MCF 10A (cell line): ENCODE results near the gene ATP1B1. TPM values are rescaled to one million over a fixed set of nuclear protein-coding genes. Genes with fewer than 3 reads are reported as not detected.

Experiments
- BruUV-seq: library from RNA; stranded (reverse); fragments of 400-500 nt; replicated peaks from 2 replicates; lab custom pipeline; 2021; lab: Mats Ljungman, UMichigan
- CTCF ChIA-PET: fragments of 300-600 bp; sonication (Branson Sonifier 250); formaldehyde crosslinking; extraction: SDS; loops from one replicate; lab custom pipeline; 2021; ENCODE audit warnings: antibody characterized with exemption, inconsistent platforms; lab: Yijun Ruan, JAX
- POLR2A ChIA-PET: fragments of 300-600, 350-650 bp; sonication (Branson Sonifier 250); formaldehyde crosslinking; extraction: SDS; loops from one replicate; lab custom pipeline; 2020; ENCODE audit warnings: antibody characterized with exemption, inconsistent platforms; lab: Yijun Ruan, JAX
- DNase-seq: peaks from one replicate; pipeline ENCODE4 v3.0.0-alpha.2; 2018; ENCODE audit not compliant: unreplicated experiment
- H3K27ac Mint-ChIP-seq: one replicate; pipeline ENCODE4 v1.8.0; 2022; ENCODE audit warnings: mild to moderate bottlenecking, low read depth, mixed read lengths; ENCODE audit not compliant: unreplicated experiment
- H3K27me3 Mint-ChIP-seq: one replicate; pipeline ENCODE4 v1.8.0; 2022; ENCODE audit warnings: mixed read lengths; ENCODE audit not compliant: insufficient read depth, unreplicated experiment
- H3K36me3 Mint-ChIP-seq: one replicate; pipeline ENCODE4 v1.8.0; 2022; ENCODE audit warnings: mild to moderate bottlenecking, moderate library complexity, mixed read lengths; ENCODE audit not compliant: insufficient read depth, unreplicated experiment
- H3K4me1 Mint-ChIP-seq: one replicate; pipeline ENCODE4 v1.8.0; 2022; ENCODE audit warnings: mixed read lengths; ENCODE audit not compliant: insufficient read depth, unreplicated experiment
- H3K4me3 Mint-ChIP-seq: one replicate; pipeline ENCODE4 v1.8.0; 2022; ENCODE audit warnings: mild to moderate bottlenecking, moderate library complexity, mixed read lengths; ENCODE audit not compliant: unreplicated experiment
- H3K9me3 Mint-ChIP-seq: one replicate; pipeline ENCODE4 v1.8.0; 2022; ENCODE audit warnings: mixed read lengths; ENCODE audit not compliant: unreplicated experiment
- intact Hi-C: fragments of 100-400 bp; cut with micrococcal nuclease; formaldehyde crosslinking; loops from 2 replicates; pipeline ENCODE4 v1.14.1; 2022
- total RNA-seq: library from RNA; stranded (reverse); gene quantifications from 2 replicates; pipeline ENCODE4 v1.2.3, GENCODE V29; 2022
- TF ChIP-seq, protein P1 (sequence below): fragments of 200-600 bp; IDR thresholded peaks from one replicate; pipeline ENCODE4 v1.8.0; 2022; ENCODE audit warnings: antibody characterized with exemption, mild to moderate bottlenecking; ENCODE audit not compliant: unreplicated experiment

ATP1B1 gene
- total RNA-seq, 1 experiment from 2014 or later, result 20.0 TPM

- TF ChIP-seq, protein P1, sequence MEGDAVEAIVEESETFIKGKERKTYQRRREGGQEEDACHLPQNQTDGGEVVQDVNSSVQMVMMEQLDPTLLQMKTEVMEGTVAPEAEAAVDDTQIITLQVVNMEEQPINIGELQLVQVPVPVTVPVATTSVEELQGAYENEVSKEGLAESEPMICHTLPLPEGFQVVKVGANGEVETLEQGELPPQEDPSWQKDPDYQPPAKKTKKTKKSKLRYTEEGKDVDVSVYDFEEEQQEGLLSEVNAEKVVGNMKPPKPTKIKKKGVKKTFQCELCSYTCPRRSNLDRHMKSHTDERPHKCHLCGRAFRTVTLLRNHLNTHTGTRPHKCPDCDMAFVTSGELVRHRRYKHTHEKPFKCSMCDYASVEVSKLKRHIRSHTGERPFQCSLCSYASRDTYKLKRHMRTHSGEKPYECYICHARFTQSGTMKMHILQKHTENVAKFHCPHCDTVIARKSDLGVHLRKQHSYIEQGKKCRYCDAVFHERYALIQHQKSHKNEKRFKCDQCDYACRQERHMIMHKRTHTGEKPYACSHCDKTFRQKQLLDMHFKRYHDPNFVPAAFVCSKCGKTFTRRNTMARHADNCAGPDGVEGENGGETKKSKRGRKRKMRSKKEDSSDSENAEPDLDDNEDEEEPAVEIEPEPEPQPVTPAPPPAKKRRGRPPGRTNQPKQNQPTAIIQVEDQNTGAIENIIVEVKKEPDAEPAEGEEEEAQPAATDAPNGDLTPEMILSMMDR, result no peak
- Mint-ChIP-seq H3K27ac (no peak overlapping the region), H3K36me3 (no peaks in the 10 kb centered on the region), H3K4me1 (no peaks in the 10 kb centered on the region), H3K9me3 (no peaks in the 10 kb centered on the region), H3K27me3 (no peaks in the 10 kb centered on the region), H3K4me3 (no peak overlapping the region)
- BruUV-seq, result no TSS peak
- ChIA-PET POLR2A (interaction anchor here (0.8 kb wide), 1 partner anchor 9 kb away, joined by 3 read pairs; no protein-coding TSS in a partner anchor), CTCF (interaction anchor here (1.0 to 1.6 kb wide), 2 partner anchors 11 to 18 kb away, joined by 3 to 4 read pairs; no protein-coding TSS in a partner anchor)
- intact Hi-C loops, result no loop called here
- no peak for DNase-seq
Observed at GRCh38 chr1:169148472-169149252, 42.2 kb downstream of the ATP1B1 start.

DNA sequence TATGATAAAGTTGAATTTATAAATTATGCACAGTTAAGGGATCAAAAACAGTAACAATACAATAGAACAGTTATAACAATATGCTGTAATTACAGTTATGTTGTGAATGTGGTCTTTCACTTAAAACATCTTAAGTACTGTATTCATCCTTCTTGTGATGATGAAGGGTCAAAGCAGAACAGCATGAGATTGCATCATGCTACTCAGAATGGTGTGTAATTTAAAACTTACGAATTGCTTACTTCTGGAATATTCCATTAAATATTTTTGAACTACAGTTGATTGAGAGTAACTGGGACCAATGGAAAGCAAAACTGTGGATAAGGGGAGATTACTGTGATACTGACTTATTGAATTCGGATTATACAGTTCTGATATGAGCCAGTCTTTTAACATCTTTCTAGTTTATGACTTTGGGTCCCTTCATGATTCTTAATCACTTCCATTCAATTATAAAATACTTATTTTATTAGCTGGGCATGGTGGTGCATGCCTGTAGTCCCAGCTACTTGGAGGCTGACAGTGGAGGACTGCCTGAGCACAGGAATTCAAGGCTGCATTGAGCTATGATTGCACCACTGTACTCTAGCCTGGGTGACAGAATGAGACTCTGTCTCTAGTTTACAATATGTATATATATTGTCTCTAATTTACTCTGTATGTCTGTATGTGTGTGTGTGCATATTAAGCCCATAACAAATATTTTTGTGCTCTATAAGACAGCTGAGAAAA, 43.2 kb downstream of the ATP1B1 start:
- Mint-ChIP-seq H3K27me3 (no peaks in the 10 kb centered on the region), H3K36me3 (no peaks in the 10 kb centered on the region), H3K27ac (no peak overlapping the region), H3K4me3 (no peak overlapping the region), H3K4me1 (no peaks in the 10 kb centered on the region), H3K9me3 (no peaks in the 10 kb centered on the region)
- DNase-seq, result no peak
- CTCF ChIA-PET, result interaction anchor here (0.5 to 1.5 kb wide), 6 partner anchors 13 to 360 kb away, joined by 3 to 7 read pairs (median 4); no protein-coding TSS in a partner anchor
- TF ChIP-seq, protein P1, result no peak
- POLR2A ChIA-PET, result no interaction called here
- intact Hi-C loops, result no loop called here
- no TSS peak for BruUV-seq

- CTCF ChIA-PET, result interaction anchor here (0.5 to 1.5 kb wide), 5 partner anchors 13 to 197 kb away, joined by 3 to 7 read pairs (median 3); no protein-coding TSS in a partner anchor
- DNase-seq, result no peak
Observed at GRCh38 chr1:169150641-169151337, 44.3 kb downstream of the ATP1B1 start.

More at GRCh38 chr1:169150641-169151337, 44.3 kb downstream of the ATP1B1 start:
- H3K27ac Mint-ChIP-seq, result no peak overlapping the region
- H3K27me3 Mint-ChIP-seq, result no peaks in the 10 kb centered on the region
- intact Hi-C loops, result no loop called here
- H3K4me1 Mint-ChIP-seq, result no peaks in the 10 kb centered on the region
- no peak overlapping the region for H3K4me3 Mint-ChIP-seq
- POLR2A ChIA-PET, result interaction anchor here (0.8 kb wide), 1 partner anchor 9 kb away, joined by 3 read pairs; no protein-coding TSS in a partner anchor
- no TSS peak for BruUV-seq
- H3K36me3 Mint-ChIP-seq, result no peaks in the 10 kb centered on the region
- H3K9me3 Mint-ChIP-seq, result no peaks in the 10 kb centered on the region
- TF ChIP-seq, protein P1, result no peak
